Cardiac muscle cell (in vitro differentiated cells and primary cell): ENCODE measurements around the gene CDX2. TPM values are rescaled to one million over a fixed set of nuclear protein-coding genes. Genes with fewer than 3 reads are reported as not detected.

Experiments used
- DNase-seq, 2 donors: peaks; one replicate each; pipeline versions ENCODE4 v3.0.0 to v3.0.0-alpha.2; 2010 to 2017; ENCODE audit warnings: low read depth in 1 of 2, low spot score in 1 of 2
- H3K27ac ChIP-seq: fragments of 200-600 bp; sonication (generic); 2 replicates; pipeline ENCODE4 v1.5.1; 2016
- H3K27me3 ChIP-seq: fragments of 200-600 bp; sonication (generic); 2 replicates; pipeline ENCODE4 v1.6.0; 2016; ENCODE audit warnings: control low read depth
- H3K36me3 ChIP-seq: fragments of 200-600 bp; sonication (generic); 2 replicates; pipeline ENCODE4 v1.5.1; 2016; ENCODE audit warnings: control low read depth
- H3K4me1 ChIP-seq: fragments of 200-600 bp; sonication (generic); 2 replicates; pipeline ENCODE4 v1.8.1; 2017; ENCODE audit warnings: low read depth, mild to moderate bottlenecking, mixed run types
- H3K4me3 ChIP-seq: fragments of 200-600 bp; sonication (generic); 2 replicates; pipeline ENCODE4 v1.5.1; 2016; ENCODE audit warnings: mild to moderate bottlenecking
- H3K9me3 ChIP-seq: fragments of 200-600 bp; sonication (generic); 2 replicates; pipeline ENCODE4 v1.5.1; 2017; ENCODE audit warnings: low read depth, mild to moderate bottlenecking, control low read depth
- polyA plus RNA-seq: library from polyadenylated mRNA; unstranded; fragments of >200 nt; fragmentation: Nextera tagmentation; extraction: Ambion mirVana; gene quantifications from 2 replicates; pipeline ENCODE4 v1.2.1, GENCODE V29; 2016
- total RNA-seq: library from RNA; depleted of rRNA; stranded (reverse); fragments of >200 nt; gene quantifications from 2 replicates; pipeline ENCODE4 v1.2.3, GENCODE V29; 2016
- TF ChIP-seq, protein P1 (sequence below): IDR thresholded peaks from 2 replicates; pipeline ENCODE4 v1.5.1; 2012; ENCODE audit warnings: low read depth, mild to moderate bottlenecking, low read length

Gene CDX2
- total and polyA plus RNA-seq, 2 experiments from 2014 or later: not detected

DNA sequence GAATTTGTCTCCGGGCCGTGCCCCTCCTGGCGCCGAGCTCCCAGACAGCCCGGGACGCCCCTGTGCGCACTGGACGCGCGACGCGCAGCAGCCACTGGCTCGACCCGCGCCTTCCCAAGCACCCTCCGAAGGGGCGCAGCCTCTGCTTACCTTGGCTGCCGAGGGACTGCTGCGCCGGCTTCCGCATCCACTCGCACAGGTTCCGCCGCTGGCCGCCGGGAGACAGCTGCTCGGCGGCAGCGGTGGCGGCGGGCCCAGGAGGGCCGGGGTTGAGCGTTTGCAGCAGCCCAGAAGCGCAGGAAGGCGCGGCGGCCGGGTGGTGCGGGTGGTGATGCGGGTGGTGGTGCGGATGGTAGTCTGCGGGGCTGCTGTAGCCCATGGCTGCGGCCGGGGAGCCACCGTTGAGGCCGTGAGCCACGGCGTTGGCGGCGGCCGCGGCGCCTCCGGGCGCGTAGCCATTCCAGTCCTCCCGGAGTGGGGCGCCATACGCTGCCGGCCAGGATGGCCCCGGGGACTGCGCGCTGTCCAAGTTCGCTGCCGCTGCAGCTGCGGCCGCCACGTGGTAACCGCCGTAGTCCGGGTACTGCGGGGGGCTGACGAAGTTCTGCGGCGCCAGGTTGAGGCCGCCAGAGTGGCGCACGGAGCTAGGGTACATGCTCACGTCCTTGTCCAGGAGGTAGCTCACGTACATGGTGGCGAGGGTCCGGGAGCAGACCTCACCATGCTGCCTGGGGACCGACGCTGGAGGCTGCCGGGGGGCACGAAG, 616 bp downstream of the CDX2 start:
- TF ChIP-seq, protein P1, sequence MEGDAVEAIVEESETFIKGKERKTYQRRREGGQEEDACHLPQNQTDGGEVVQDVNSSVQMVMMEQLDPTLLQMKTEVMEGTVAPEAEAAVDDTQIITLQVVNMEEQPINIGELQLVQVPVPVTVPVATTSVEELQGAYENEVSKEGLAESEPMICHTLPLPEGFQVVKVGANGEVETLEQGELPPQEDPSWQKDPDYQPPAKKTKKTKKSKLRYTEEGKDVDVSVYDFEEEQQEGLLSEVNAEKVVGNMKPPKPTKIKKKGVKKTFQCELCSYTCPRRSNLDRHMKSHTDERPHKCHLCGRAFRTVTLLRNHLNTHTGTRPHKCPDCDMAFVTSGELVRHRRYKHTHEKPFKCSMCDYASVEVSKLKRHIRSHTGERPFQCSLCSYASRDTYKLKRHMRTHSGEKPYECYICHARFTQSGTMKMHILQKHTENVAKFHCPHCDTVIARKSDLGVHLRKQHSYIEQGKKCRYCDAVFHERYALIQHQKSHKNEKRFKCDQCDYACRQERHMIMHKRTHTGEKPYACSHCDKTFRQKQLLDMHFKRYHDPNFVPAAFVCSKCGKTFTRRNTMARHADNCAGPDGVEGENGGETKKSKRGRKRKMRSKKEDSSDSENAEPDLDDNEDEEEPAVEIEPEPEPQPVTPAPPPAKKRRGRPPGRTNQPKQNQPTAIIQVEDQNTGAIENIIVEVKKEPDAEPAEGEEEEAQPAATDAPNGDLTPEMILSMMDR: no peak
- DNase-seq: no peak
- Histone ChIP-seq H3K9me3 (no peaks in the 10 kb centered on the region), H3K27me3 (peaks cover 100% of the 10 kb centered on the region), H3K36me3 (no peaks in the 10 kb centered on the region), H3K4me1 (no peaks in the 10 kb centered on the region), H3K27ac (no peak overlapping the region), H3K4me3 (peak overlapping the region; percentile 9)

DNA sequence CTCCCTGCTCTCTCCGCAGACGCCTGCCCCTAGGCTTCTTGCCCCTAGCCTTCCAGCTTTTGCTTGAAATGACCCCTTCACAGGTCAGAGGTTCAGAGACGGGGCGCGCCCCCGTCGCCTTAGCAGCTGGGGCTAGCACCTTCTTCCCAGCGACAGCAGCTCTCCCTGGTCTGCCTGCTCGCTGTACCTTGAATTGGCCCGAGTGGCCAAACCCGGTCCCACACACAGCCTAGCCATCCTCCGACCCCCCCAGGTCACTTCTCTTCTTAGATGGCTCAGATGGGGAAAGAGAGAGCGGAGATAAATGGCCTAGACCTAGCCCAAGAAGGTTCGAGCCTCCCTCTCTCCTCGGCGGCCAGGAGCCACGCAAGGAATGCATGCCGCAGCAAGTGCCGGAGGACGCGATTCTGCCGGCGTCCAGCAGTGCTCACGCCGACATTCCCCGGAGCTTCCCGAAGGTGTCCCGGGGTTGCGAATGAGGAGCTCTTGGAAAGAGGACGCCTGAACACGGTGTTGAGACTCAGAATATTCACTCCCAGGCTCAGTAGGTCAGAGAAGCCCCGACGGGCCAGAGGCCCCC, 1.3 kb downstream of the CDX2 start:
- Histone ChIP-seq H3K27ac (no peak overlapping the region), H3K4me3 (no peak overlapping the region), H3K36me3 (no peaks in the 10 kb centered on the region), H3K27me3 (peaks cover 100% of the 10 kb centered on the region), H3K9me3 (no peaks in the 10 kb centered on the region), H3K4me1 (no peaks in the 10 kb centered on the region)
- no peak for DNase-seq
- TF ChIP-seq, protein P1: no peak

DNA sequence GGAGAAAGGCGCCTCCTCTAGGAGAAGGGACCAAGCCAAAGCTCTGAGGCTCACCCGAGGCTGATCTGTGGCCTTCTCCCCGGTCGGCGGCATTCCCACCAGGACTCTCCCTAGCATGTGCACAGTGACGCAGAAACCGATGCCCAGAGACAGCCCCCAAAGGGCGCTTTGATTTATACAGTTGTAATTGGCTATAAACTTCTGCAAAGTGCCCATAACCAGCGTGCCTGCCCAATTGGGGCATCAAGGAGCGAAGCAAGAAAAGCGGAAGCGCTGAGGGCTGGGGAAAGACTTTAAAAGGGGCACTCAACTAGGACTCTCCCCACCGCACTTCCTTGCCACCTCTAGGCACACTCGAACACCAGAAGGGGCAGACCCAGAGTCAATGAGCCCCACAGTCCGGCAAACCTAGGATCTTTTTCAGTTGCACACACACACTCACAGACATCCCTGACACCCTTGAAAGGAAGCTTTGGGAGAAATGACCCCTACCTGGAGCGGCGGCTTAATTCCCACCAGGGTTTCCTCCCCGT, 1.8 kb downstream of the CDX2 start:
- Histone ChIP-seq H3K4me1 (no peaks in the 10 kb centered on the region), H3K36me3 (no peaks in the 10 kb centered on the region), H3K4me3 (no peak overlapping the region), H3K27me3 (peaks cover 100% of the 10 kb centered on the region), H3K9me3 (no peaks in the 10 kb centered on the region), H3K27ac (no peak overlapping the region)
- TF ChIP-seq, protein P1: no peak
- DNase-seq: no peak

DNA sequence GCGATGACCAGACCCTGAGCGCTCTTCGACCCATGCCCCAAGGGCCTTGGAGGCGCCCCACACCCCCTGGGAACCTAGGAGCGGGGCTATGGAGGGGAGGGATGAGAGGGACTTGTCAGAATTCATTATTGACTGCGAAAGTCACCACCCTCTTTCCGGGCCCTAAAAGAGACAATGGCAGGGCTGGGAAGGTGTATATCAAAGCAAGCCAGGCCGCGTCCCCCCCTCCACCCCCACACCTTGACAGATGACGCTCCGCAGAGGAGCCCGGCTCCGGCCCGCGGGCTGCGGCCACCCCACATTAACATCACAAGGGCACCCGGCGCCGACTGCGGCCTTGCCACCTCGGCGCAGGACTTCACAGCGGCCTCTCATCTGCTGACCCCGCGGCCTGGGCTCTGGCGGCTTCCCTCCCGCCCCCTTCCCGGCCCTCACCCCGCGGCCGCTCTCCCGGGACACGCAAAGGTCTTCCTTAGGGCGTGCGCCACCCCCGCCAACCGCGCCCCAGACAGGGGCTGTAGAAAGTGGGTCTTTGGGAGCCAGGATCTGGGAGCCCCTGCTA, 2.4 kb downstream of the CDX2 start:
- Histone ChIP-seq H3K27me3 (peaks cover 100% of the 10 kb centered on the region), H3K9me3 (no peaks in the 10 kb centered on the region), H3K27ac (no peak overlapping the region), H3K36me3 (no peaks in the 10 kb centered on the region), H3K4me3 (no peak overlapping the region), H3K4me1 (no peaks in the 10 kb centered on the region)
- no peak for DNase-seq
- TF ChIP-seq, protein P1: no peak

DNA sequence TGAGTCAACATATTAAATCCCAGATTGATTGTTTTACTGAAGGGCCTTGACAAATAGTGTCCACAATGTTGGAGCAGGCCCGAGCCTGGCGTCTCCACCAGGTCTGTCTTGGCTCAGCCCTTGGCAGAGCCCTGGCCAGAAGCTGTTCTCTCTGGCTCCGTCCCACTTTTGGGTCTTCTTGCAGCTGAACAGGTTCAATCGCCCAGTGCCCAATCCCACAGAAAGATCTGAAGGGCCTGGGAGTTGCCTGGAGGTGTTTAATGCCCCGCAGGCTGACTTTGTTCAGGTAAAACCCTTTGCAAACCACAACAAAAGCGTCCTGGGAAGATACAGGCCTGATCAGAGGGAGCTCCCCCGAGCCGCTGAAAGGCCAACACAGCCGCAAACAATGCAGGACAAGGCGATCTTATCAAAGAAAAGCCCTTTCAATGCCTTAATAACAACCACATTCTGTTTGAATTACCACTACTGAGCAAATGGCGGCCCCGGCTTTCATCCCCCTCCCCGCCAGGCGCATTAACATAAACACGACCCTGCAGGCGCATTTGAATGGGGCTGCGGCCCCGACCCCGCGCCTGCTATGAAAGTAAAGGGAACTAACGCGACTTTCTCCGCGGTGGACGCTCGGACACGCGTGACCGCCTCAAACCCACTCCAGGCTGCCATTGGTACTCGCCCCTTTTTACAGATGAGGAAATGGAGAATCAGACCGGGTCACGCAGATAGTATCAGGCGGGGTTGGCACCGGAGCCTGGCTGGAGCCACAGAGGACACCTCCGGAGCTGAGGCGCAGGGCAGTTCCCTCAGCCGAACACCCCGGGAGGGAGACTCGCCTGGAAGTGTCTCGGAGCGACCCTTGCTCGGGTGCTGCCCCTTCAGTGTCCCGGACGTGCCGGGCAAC, 3.1 kb downstream of the CDX2 start:
- DNase-seq: no peak
- no peaks in the 10 kb centered on the region for H3K36me3 ChIP-seq

More for the DNA sequence above, 3.1 kb downstream of the CDX2 start:
- Histone ChIP-seq H3K4me3 (no peak overlapping the region), H3K9me3 (no peaks in the 10 kb centered on the region), H3K4me1 (no peaks in the 10 kb centered on the region), H3K27ac (no peak overlapping the region), H3K27me3 (peaks cover 100% of the 10 kb centered on the region)
- TF ChIP-seq, protein P1: no peak
